Kidney (tissue), 14 donors: Measurements from ENCODE around the gene BSPRY. TPM values are rescaled to one million over a fixed set of nuclear protein-coding genes. Genes with fewer than 3 reads are reported as not detected.

Source experiments
- DNase-seq, 5 donors: peaks; one replicate each; pipeline ENCODE4 v3.0.0-alpha.2; 2013 to 2020
- FAIRE-seq: peaks from 2 replicates; lab custom pipeline; 2012; peaks lifted over from hg19 to GRCh38; lab: Jason Lieb, UNC
- H3K27ac ChIP-seq, 2 donors: one replicate each; pipeline ENCODE4 v1.7.0; 2013; ENCODE audit warnings: low read depth in 2 of 2, low read length in 2 of 2, inconsistent platforms in 1 of 2
- H3K27me3 ChIP-seq: one replicate; pipeline ENCODE4 v1.7.1; 2013; ENCODE audit warnings: low read length, inconsistent platforms; ENCODE audit not compliant: control insufficient read depth, insufficient read depth
- H3K36me3 ChIP-seq, 3 donors: one replicate each; pipeline versions ENCODE4 v1.7.0 to v1.7.1; 2013; ENCODE audit warnings: low read length in 3 of 3, control low read depth in 1 of 3, inconsistent platforms in 1 of 3; ENCODE audit not compliant: insufficient read depth in 3 of 3, control insufficient read depth in 2 of 3
- H3K4me1 ChIP-seq, 3 donors: one replicate each; pipeline versions ENCODE4 v1.7.0 to v1.7.1; 2013; ENCODE audit warnings: low read length in 3 of 3, inconsistent platforms in 1 of 3, low read depth in 1 of 3; ENCODE audit not compliant: control insufficient read depth in 2 of 3, insufficient read depth in 2 of 3
- H3K4me3 ChIP-seq, 3 donors: one replicate each; pipeline versions ENCODE4 v1.7.0 to v1.8.1; 2013; ENCODE audit warnings: low read length in 3 of 3, control low read depth in 1 of 3, inconsistent platforms in 1 of 3
- H3K9ac ChIP-seq, 3 donors: one replicate each; pipeline versions ENCODE4 v1.7.0 to v1.7.1; 2013; ENCODE audit warnings: low read length in 3 of 3, control low read depth in 1 of 3, inconsistent platforms in 1 of 3
- H3K9me3 ChIP-seq, 3 donors: one replicate each; pipeline versions ENCODE4 v1.7.0 to v1.7.1; 2013; ENCODE audit warnings: low read length in 3 of 3, control low read depth in 1 of 3, inconsistent platforms in 1 of 3; ENCODE audit not compliant: control insufficient read depth in 2 of 3, insufficient read depth in 1 of 3
- CTCF ChIP-seq: IDR thresholded peaks from 3 replicates; pipeline ENCODE4 v1.5.1; 2012; ENCODE audit warnings: mild to moderate bottlenecking, moderate library complexity, borderline replicate concordance; ENCODE audit not compliant: insufficient read depth; ENCODE audit errors: extremely low read depth
- intact Hi-C: fragments of 100-400 bp; cut with DNase I; formaldehyde crosslinking; loops from one replicate; pipeline ENCODE4 v1.11.1; 2022
- polyA plus RNA-seq: library from polyadenylated mRNA; stranded (reverse); fragments of 350-450 nt; fragmentation: Illumina TruSeq; extraction: RNeasy Lipid Tissue Mini Kit (QIAGEN cat#74804); gene quantifications from one replicate; pipeline ENCODE4 v1.2.3, GENCODE V29; 2014; ENCODE audit warnings: low read depth, low replicate concordance; ENCODE audit not compliant: insufficient read depth
- total RNA-seq: library from RNA; stranded (reverse); fragmentation: NEBNext Ultra II Directional; extraction: Animal tissue kit (Norgen Biotek cat#: 25700); gene quantifications from one replicate; pipeline ENCODE4 v1.2.1, GENCODE V29; 2021
- donor health status: control.
- donor health status: control.
- donor health status: control.
- donor health status: control.
- donor health status: control.
- donor health status: DM: yes; HTN: yes; CAD: no.
- donor health status: Normal renal cell carcinoma (clear cell type).

BSPRY gene
- total and polyA plus RNA-seq, 2 donors from 2014 or later, result 14.5 to 18.0 TPM

GRCh38 chr9:113387560-113388230 lies 38.4 kb downstream of the BSPRY start:
- no peaks in the 10 kb centered on the region for H3K9me3 ChIP-seq
- H3K4me1 ChIP-seq, result peaks cover 0 to 25% (median 20%) of the 10 kb centered on the region in 3 donors
- H3K36me3 ChIP-seq, result peaks cover 0 to 43% (median 13%) of the 10 kb centered on the region in 3 donors
- peak overlapping the region; percentile 61 to 82 for H3K27ac ChIP-seq
- TF ChIP-seq CTCF, result no peak
- intact Hi-C loops, result no loop called here
- DNase-seq (peak in 3 of 5 donors; percentile 24 to 67 (median 67)), FAIRE-seq (no peak)
- no peak overlapping the region for H3K9ac ChIP-seq
- no peaks in the 10 kb centered on the region for H3K27me3 ChIP-seq
- no peak overlapping the region for H3K4me3 ChIP-seq

- no peak overlapping the region for H3K27ac ChIP-seq
- H3K9ac ChIP-seq, result no peak overlapping the region
- DNase-seq (peak in 1 of 5 donors; percentile 20), FAIRE-seq (no peak)
- no peak overlapping the region for H3K4me3 ChIP-seq
- no peaks in the 10 kb centered on the region for H3K27me3 ChIP-seq
- TF ChIP-seq CTCF, result no peak
- H3K9me3 ChIP-seq, result no peaks in the 10 kb centered on the region
- intact Hi-C loops, result no loop called here
- peaks cover 0 to 25% (median 20%) of the 10 kb centered on the region in 3 donors for H3K4me1 ChIP-seq
- H3K36me3 ChIP-seq, result peaks cover 0 to 43% (median 13%) of the 10 kb centered on the region in 3 donors
Observed at GRCh38 chr9:113388833-113389232, 39.5 kb downstream of the BSPRY start.

- H3K27ac ChIP-seq, result no peak overlapping the region
- no peak for TF ChIP-seq CTCF
- H3K4me3 ChIP-seq, result no peak overlapping the region
- H3K36me3 ChIP-seq, result peaks cover 0 to 43% (median 13%) of the 10 kb centered on the region in 3 donors
- no peak overlapping the region for H3K9ac ChIP-seq
- DNase-seq, result no peak
- intact Hi-C loops, result no loop called here
- H3K27me3 ChIP-seq, result no peaks in the 10 kb centered on the region
- H3K9me3 ChIP-seq, result no peaks in the 10 kb centered on the region
- FAIRE-seq, result no peak
- peaks cover 0 to 25% (median 20%) of the 10 kb centered on the region in 3 donors for H3K4me1 ChIP-seq
Observed at GRCh38 chr9:113389451-113389850, 40.1 kb downstream of the BSPRY start.
